HFFc6 (cell line): ENCODE measurements around the gene MEGF8. TPM values are rescaled to one million over a fixed set of nuclear protein-coding genes. Genes with fewer than 3 reads are reported as not detected.

Experiments used
- DNase-seq: peaks from one replicate; pipeline ENCODE4 v3.0.0-alpha.2; 2018
- H3K27ac Mint-ChIP-seq: 2 replicates; pipeline ENCODE4 v1.8.0; 2020; ENCODE audit warnings: mild to moderate bottlenecking, mixed read lengths
- H3K27me3 Mint-ChIP-seq: 2 replicates; pipeline ENCODE4 v1.8.0; 2021; ENCODE audit warnings: mild to moderate bottlenecking, moderate library complexity, mixed read lengths; ENCODE audit not compliant: insufficient read depth
- H3K36me3 Mint-ChIP-seq: 2 replicates; pipeline ENCODE4 v1.8.0; 2021; ENCODE audit warnings: low read depth, mixed read lengths
- H3K4me1 Mint-ChIP-seq: 2 replicates; pipeline ENCODE4 v1.8.0; 2020; ENCODE audit warnings: low read depth, mixed read lengths
- H3K4me3 Mint-ChIP-seq: 2 replicates; pipeline ENCODE4 v1.8.0; 2020; ENCODE audit warnings: mild to moderate bottlenecking, moderate library complexity, mixed read lengths
- H3K9me3 Mint-ChIP-seq: 2 replicates; pipeline ENCODE4 v1.8.0; 2020; ENCODE audit warnings: mild to moderate bottlenecking, mixed read lengths
- total RNA-seq, 6 experiments: library from RNA; stranded (reverse); fragmentation: NEBNext Ultra II Directional; extraction: Animal tissue kit (Norgen Biotek cat#: 25700); gene quantifications; 2 replicates in 1 of 6; 3 replicates in 5 of 6; pipeline ENCODE4 v1.2.3, GENCODE V29; 2021
- TF ChIP-seq, protein P1 (sequence below): fragments of 200-600 bp; sonication (generic); IDR thresholded peaks from 2 replicates; pipeline ENCODE4 v1.5.0; 2021; ENCODE audit warnings: antibody characterized with exemption, mild to moderate bottlenecking

MEGF8 gene
- total RNA-seq, 6 experiments from 2014 or later = 17.7 to 23.6 (median 18.8) TPM

DNA sequence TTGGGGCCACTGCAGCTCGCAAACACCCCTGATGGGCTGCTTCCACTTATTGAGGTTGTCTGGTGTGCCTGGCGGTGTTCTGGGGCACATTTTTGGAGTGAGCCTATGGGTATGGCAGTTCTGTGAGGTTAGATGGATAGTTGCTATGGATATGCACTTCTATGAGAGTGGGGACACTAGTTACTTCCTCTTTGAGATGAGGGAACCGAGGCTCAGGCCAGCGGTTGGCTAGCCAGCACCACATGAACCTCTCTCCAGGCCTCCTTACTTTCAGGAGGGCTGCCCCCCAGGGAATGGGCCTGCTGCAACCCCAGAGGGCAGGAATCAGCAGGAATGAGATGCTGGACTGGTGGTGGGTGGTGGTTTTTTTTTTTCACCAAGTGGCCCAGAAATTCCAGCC lies 37.0 kb upstream of the MEGF8 start:
- TF ChIP-seq, protein P1, sequence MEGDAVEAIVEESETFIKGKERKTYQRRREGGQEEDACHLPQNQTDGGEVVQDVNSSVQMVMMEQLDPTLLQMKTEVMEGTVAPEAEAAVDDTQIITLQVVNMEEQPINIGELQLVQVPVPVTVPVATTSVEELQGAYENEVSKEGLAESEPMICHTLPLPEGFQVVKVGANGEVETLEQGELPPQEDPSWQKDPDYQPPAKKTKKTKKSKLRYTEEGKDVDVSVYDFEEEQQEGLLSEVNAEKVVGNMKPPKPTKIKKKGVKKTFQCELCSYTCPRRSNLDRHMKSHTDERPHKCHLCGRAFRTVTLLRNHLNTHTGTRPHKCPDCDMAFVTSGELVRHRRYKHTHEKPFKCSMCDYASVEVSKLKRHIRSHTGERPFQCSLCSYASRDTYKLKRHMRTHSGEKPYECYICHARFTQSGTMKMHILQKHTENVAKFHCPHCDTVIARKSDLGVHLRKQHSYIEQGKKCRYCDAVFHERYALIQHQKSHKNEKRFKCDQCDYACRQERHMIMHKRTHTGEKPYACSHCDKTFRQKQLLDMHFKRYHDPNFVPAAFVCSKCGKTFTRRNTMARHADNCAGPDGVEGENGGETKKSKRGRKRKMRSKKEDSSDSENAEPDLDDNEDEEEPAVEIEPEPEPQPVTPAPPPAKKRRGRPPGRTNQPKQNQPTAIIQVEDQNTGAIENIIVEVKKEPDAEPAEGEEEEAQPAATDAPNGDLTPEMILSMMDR = no peak
- Mint-ChIP-seq H3K4me3 (no peak overlapping the region), H3K4me1 (peaks cover 20% of the 10 kb centered on the region), H3K9me3 (no peaks in the 10 kb centered on the region), H3K36me3 (peaks cover 9% of the 10 kb centered on the region; the same call in 1 of the 2 replicates), H3K27me3 (peaks cover 2% of the 10 kb centered on the region), H3K27ac (no peak overlapping the region)
- DNase-seq = no peak

DNA sequence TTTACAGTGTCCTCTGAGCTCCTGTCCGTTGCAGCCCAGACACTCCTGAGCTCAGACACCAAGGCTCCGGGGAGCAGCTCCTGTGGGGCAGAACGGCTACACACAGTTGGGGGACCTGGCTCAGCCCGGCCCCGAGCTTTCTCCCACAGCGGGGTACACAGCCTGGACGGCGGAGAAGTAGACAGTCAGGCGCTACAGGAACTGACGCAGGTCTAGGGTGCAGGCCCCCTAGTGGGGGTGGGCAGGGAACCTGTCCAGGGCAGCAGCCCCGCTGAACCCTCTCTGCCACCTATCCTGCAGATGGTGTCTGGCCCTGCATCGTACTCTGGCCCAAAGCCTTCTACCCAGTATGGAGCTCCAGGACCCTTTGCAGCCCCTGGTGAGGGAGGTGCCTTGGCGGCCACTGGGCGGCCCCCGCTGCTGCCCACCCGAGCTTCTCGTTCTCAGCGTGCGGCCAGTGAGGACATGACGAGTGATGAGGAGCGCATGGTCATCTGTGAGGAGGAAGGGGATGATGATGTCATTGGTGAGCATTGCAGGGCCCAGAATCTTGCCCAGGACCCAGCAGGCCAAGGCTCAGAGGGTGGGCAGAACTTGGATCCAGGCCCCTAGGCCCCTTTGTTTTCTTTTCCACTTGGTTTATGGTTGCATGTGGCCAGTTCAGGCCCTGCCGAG lies 36.4 kb upstream of the MEGF8 start:
- TF ChIP-seq, protein P1 = peak; percentile 27; the same call in 1 of the 2 replicates
- Mint-ChIP-seq H3K4me1 (peaks cover 20% of the 10 kb centered on the region), H3K36me3 (peaks cover 10% of the 10 kb centered on the region; the same call in 1 of the 2 replicates), H3K27me3 (peaks cover 2% of the 10 kb centered on the region), H3K9me3 (no peaks in the 10 kb centered on the region), H3K27ac (no peak overlapping the region), H3K4me3 (no peak overlapping the region)
- DNase-seq = no peak

DNA sequence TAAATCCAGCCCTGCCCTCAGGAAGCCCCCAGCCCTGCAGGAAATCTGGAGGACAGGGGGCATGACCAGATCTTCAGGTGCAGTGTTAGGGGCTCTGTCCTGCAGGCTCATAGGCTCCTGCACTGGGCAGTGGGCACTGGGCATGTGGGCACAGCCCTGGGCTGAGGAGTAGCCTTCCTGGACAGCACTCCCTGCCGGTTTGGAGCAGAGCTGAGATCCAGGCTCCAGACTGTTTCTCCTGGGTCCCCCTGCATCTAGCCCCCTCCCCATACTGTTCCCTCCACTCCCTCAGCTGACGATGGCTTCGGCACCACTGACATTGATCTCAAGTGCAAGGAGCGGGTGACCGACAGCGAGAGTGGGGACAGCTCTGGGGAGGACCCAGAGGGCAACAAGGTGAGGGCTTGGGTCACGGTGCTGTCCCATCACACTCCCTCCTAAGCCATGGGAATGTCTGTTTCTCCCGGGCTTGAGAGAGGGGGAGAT lies 35.8 kb upstream of the MEGF8 start:
- H3K9me3 Mint-ChIP-seq = no peaks in the 10 kb centered on the region
- H3K4me1 Mint-ChIP-seq = peaks cover 19% of the 10 kb centered on the region
- no peak overlapping the region for H3K27ac Mint-ChIP-seq
- peaks cover 10% of the 10 kb centered on the region; the same call in 1 of the 2 replicates for H3K36me3 Mint-ChIP-seq
- no peak for DNase-seq
- TF ChIP-seq, protein P1 = no peak
- no peak overlapping the region for H3K4me3 Mint-ChIP-seq
- H3K27me3 Mint-ChIP-seq = peaks cover 2% of the 10 kb centered on the region

DNA sequence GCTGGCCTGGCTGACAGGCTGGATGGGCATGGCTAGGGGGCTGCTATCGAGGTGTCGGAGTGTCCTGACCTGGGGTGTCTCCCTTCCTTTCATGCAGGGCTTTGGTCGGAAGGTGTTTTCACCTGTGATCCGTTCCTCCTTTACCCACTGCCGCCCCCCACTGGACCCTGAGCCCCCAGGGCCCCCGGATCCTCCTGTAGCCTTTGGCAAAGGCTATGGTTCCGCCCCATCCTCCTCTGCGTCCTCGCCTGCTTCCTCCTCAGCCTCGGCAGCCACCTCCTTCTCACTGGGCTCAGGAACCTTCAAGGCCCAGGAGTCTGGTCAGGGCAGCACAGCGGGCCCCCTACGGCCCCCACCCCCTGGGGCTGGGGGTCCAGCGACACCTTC lies 35.3 kb upstream of the MEGF8 start:
- H3K9me3 Mint-ChIP-seq = no peaks in the 10 kb centered on the region
- H3K36me3 Mint-ChIP-seq = peaks cover 10% of the 10 kb centered on the region; the same call in 1 of the 2 replicates
- peaks cover 2% of the 10 kb centered on the region for H3K27me3 Mint-ChIP-seq
- DNase-seq = no peak
- TF ChIP-seq, protein P1 = no peak
- H3K4me1 Mint-ChIP-seq = peaks cover 13% of the 10 kb centered on the region
- H3K27ac Mint-ChIP-seq = no peak overlapping the region
- H3K4me3 Mint-ChIP-seq = no peak overlapping the region

DNA sequence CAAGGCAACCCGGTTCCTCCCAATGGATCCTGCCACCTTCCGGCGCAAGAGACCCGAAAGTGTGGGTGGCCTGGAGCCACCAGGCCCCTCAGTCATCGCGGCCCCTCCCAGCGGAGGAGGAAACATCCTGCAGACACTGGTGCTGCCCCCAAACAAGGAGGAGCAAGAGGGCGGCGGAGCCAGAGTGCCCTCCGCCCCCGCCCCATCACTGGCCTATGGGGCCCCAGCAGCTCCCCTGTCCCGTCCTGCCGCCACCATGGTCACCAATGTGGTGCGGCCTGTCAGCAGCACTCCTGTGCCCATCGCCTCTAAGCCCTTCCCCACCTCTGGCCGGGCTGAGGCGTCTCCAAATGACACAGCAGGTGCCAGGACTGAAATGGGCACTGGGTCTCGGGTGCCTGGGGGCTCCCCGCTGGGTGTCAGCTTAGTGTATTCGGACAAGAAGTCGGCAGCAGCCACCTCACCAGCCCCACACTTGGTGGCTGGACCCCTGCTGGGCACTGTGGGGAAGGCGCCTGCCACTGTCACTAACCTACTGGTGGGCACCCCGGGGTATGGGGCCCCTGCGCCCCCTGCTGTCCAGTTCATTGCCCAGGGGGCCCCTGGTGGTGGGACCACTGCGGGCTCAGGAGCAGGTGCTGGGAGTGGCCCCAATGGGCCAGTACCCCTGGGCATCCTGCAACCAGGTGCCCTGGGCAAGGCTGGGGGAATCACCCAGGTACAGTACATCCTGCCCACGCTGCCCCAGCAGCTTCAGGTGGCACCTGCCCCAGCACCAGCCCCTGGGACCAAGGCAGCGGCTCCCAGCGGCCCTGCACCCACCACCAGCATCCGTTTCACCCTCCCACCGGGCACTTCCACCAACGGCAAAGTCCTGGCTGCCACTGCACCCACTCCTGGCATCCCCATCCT lies 34.7 kb upstream of the MEGF8 start:
- Mint-ChIP-seq H3K9me3 (no peaks in the 10 kb centered on the region), H3K4me1 (peaks cover 7% of the 10 kb centered on the region), H3K27ac (no peak overlapping the region), H3K27me3 (peaks cover 2% of the 10 kb centered on the region), H3K36me3 (peaks cover 10% of the 10 kb centered on the region; the same call in 1 of the 2 replicates), H3K4me3 (no peak overlapping the region)
- TF ChIP-seq, protein P1 = peak; percentile 82
- DNase-seq = no peak
